GM12872 (cell line): ENCODE results near the gene SLC15A1.

Experiments
- CTCF ChIP-seq: IDR thresholded peaks from 3 replicates; pipeline ENCODE4 v1.5.1; 2011; ENCODE audit warnings: low read depth, mild to moderate bottlenecking, low read length, moderate library complexity; ENCODE audit not compliant: insufficient read depth

SLC15A1 gene

GRCh38 chr13:98772794-98773452 lies 20.5 kb upstream of the SLC15A1 start:
- TF ChIP-seq CTCF, result peak; percentile 38

- no peak for TF ChIP-seq CTCF
These were observed 19.6 kb upstream of the SLC15A1 start for GRCh38 chr13:98771838-98772611.

GRCh38 chr13:98769736-98770135 lies 17.3 kb upstream of the SLC15A1 start:
- no peak for TF ChIP-seq CTCF

GRCh38 chr13:98768522-98768921 lies 16.1 kb upstream of the SLC15A1 start:
- no peak for TF ChIP-seq CTCF

- no peak for TF ChIP-seq CTCF
These were observed 14.2 kb upstream of the SLC15A1 start for GRCh38 chr13:98766697-98767096.

GRCh38 chr13:98765996-98766519 lies 13.6 kb upstream of the SLC15A1 start:
- no peak for TF ChIP-seq CTCF

GRCh38 chr13:98761986-98762616 lies 9.6 kb upstream of the SLC15A1 start:
- TF ChIP-seq CTCF, result no peak
